Left hindlimb (tissue), 1 donor: Measurements from ENCODE around the gene TTC7B.
A peak's percentile ranks its signal among the peaks of the same experiment; 100 is the strongest.

Source experiments
- DNase-seq: peaks from one replicate; pipeline ENCODE4 v3.0.0-alpha.2; 2018

TTC7B gene

DNA sequence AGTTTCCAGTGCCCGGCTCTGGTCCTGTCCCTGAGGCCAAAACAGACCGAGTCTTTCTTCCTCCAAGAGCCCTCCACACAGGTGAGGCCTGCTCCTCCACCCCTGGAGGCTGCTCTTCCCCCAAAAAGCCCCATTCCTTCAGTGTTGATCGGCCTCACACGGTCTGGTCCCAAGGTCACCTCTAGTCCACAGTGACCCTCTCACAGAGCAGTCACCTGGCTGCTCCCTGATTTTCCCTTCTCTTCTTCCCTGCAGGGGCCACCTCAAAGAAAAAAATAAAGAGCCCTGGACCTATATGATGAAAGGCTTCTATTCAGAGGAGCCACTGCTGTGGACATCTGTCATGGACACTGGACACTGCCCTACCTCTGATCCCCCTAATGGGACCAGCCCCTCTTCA is 42.5 kb downstream of the TTC7B start:
- DNase-seq: no peak

DNA sequence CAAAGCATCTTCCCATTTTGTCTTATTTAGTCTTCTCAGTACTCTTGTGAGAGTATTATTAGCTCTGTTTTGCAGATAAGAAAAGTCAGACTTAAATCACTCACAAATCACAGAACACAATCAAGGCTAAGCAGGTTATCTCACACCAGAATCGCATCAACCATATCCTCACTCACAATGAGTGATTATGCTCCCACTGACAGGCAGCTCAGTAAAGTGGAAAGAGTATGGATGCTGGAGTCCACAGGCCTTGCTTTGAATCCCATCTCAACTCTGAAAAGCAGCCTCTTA is 43.1 kb downstream of the TTC7B start:
- DNase-seq: no peak

- DNase-seq: no peak
Measured at GRCh38 chr14:90767899-90768298, 48.3 kb downstream of the TTC7B start.

GRCh38 chr14:90760591-90761316 is 55.5 kb downstream of the TTC7B start:
- DNase-seq: no peak

GRCh38 chr14:90760078-90760444 is 56.2 kb downstream of the TTC7B start:
- DNase-seq: no peak

GRCh38 chr14:90759370-90760077 is 56.7 kb downstream of the TTC7B start:
- no peak for DNase-seq

DNA sequence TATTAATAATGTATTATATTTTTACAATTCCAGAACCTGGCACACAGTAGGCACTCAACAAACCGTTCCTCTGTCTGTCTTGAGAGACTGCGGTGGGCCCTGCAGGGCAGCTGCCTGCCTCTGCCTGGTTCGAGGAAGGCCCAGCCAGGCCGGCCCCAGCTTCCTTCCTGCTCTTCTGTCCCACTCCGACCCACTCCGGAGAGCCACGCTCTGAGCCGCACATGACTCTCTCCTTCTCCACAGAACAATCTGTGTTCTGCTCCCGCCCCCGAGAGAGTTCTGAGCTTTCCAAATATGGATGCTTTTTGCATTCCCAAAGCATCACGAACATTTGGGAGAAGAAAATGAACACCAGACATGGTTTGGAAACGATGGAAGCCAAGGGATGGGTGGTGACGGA is 57.3 kb downstream of the TTC7B start:
- peak; percentile 48 for DNase-seq

DNA sequence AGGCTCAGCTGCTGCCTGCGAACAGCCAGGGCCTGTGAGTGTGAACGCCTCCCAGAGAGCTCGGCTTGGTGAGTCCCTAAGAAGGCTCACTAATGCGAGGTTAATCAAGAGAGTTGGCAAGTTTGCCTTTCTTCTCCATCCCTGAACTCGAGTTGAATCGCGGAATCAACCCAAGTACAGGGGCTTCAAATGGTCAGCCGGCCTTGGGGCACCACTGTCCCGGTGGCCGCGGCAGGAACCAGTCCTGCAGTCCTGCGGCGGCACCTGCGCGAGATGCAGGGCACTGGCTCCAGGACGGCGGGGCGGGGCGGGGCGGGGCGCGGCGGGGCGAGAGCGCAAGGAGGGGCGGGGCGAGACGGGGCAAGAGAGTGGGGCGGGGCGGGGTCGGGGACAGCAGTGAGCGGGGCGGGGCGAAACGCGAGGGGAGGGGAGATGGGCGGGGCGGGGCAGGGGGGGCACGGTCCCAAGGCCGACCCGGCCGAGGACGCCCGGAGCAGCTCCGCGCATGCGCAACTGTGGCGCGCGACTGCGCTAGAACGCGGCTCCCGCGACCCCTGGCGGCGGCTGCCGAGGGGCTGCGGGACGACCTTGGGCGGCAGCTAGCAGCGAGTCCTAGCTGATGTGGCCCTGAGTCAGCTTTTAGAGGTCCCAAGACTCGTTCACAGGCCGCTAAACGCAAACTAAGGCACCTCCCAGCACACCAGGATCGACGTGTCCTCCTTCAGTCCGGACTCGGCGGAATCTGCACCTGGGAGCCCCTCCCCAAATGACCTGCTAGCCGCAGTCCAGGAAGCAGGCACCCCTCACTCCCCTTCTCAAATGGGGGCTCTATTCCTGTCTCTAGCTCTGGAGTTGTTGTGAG is 58.0 kb downstream of the TTC7B start:
- peak; percentile 94 for DNase-seq

DNA sequence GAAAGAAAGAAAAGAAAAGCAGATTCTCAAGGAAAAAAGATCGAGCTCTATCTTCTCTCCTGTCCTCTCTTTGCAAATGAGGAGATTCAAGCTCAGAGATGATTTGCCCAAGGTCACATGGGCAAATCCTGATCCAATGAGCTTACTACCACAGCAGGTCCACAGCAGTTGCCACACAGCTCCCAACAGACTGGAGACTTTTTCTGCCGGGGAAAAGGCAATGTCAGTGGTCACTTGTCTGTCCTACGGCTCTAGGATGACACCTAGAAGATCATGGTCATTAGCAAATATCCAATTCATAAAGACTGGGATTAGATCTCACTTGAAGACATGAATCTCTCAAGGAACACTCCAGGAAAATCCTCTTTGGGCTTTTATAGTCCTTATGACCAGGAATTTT is 58.8 kb downstream of the TTC7B start:
- no peak for DNase-seq

GRCh38 chr14:90756755-90757345 is 59.4 kb downstream of the TTC7B start:
- no peak for DNase-seq

GRCh38 chr14:90755661-90756304 is 60.4 kb downstream of the TTC7B start:
- DNase-seq: no peak

GRCh38 chr14:90753456-90754005 is 62.7 kb downstream of the TTC7B start:
- no peak for DNase-seq

GRCh38 chr14:90750701-90751100 is 65.5 kb downstream of the TTC7B start:
- no peak for DNase-seq

GRCh38 chr14:90750191-90750590 is 66.0 kb downstream of the TTC7B start:
- no peak for DNase-seq

- no peak for DNase-seq
Measured at GRCh38 chr14:90747909-90748308, 68.3 kb downstream of the TTC7B start.

GRCh38 chr14:90743826-90744225 is 72.4 kb downstream of the TTC7B start:
- no peak for DNase-seq

DNA sequence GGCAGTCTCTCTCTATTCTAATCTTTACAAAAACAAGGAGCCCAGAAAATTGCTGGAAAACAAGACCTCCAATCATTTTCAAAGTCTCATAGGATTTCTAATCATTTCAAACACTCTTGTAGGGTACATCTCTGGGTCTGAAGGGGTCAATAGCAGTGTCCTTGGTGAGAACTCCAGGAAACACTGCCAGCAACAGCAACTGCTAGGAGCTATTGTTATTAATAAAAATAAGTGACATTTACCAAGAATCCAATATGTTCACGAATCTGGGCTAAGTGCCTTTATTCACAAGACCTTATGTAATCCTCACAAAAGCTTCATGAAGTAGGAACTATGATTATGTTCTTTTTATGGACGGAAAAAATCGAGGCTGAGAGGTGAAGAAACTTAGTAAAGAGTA is 72.8 kb downstream of the TTC7B start:
- DNase-seq: no peak

DNA sequence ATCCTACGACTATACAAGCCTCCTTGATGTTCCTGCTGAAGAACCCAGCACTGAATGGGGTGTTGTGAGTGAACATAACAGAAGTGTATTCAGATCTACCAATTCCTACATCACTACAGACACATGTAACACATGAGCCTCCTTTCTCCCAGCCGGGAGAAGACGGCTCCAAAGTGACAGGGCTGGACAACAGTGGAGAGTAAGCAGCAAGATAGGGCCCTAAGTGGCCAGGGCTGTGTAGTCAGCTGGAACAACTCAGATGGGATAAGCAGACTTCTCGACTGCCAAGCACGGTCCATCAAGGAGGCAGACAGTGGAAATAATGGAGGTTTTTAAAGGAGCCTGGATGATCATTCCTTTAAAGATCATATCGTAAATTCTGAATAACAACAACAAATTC is 73.5 kb downstream of the TTC7B start:
- no peak for DNase-seq

DNA sequence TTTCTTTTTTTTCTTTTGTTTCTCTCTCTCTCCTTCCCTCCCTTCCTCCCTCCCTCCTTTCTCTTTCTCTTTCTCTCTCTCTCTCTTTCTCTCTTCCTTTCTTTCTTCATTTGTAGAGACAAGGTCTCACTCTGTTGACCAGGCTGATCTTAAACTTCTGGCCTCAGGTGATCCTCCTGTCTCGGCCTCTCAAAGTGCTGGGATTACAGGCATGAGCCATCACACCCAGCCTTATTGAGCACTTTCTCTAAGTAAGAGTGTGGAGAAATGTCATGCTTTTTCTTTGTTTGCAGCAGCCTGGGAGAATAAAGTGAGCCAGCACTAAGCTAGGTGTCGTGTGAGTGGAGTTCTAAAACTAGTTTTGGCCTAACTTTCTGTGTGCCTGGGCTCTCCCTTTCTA is 74.0 kb downstream of the TTC7B start:
- DNase-seq: no peak

DNA sequence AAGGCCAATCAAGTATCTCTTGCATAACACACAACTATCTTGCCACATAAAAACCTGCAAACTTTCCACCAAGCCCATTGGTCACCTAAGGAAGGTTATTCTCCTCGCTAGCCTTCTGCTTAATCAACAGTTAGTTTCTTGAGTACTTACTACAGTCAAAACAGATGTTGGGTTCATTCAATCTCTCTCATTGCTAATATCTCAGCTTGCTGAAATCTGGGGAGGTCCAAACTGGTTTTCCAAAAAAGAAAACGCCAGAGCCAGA is 74.6 kb downstream of the TTC7B start:
- DNase-seq: no peak

- no peak for DNase-seq
Measured at GRCh38 chr14:90740946-90741681, 75.1 kb downstream of the TTC7B start.

- no peak for DNase-seq
Measured at GRCh38 chr14:90740081-90740480, 76.1 kb downstream of the TTC7B start.
